HL-60 (cell line): Measurements from ENCODE around the gene FES.
"Not testable (repeated sequence)": the region's sequence is repeated elsewhere in the genome, so short reads cannot be mapped to it uniquely, and the experiment has no call there.

ENCODE experiments used
- CTCF ChIP-seq: IDR thresholded peaks from one replicate; pipeline ENCODE4 v1.5.1; 2011; ENCODE audit warnings: low read length, control low read depth, inconsistent platforms; ENCODE audit not compliant: insufficient read depth
- GABPA ChIP-seq: IDR thresholded peaks from 2 replicates; pipeline ENCODE4 v1.6.1; 2012; ENCODE audit warnings: low read depth
- POLR2AphosphoS5 ChIP-seq: IDR thresholded peaks from 2 replicates; pipeline ENCODE4 v1.6.1; 2012; ENCODE audit warnings: low read depth
- REST ChIP-seq: IDR thresholded peaks from 2 replicates; pipeline ENCODE4 v1.6.1; 2012; ENCODE audit warnings: low read depth; ENCODE audit not compliant: insufficient replicate concordance
- SPI1 ChIP-seq: IDR thresholded peaks from 2 replicates; pipeline ENCODE4 v1.6.1; 2012; ENCODE audit warnings: low read depth, mild to moderate bottlenecking, borderline replicate concordance

- TF ChIP-seq CTCF, POLR2AphosphoS5, GABPA, REST: not testable (repeated sequence)
- TF ChIP-seq SPI1 = peak; percentile 75; the same call in 1 of the 2 replicates
Observed at GRCh38 chr15:90897131-90897655, 12.9 kb downstream of the FES start.
